ENCODE measurements around the gene CIAPIN1. TPM values are rescaled to one million over a fixed set of nuclear protein-coding genes. Genes with fewer than 3 reads are reported as not detected.

The CIAPIN1 gene
- total RNA-seq, 1 experiment from 2014 or later: 99.9 TPM

GRCh38 chr16:57470711-57471110, 23.5 kb upstream of the CIAPIN1 start:
- peak; percentile 34 for DNase-seq (ENCODE audit: unreplicated experiment)
- no peak for TF ChIP-seq CTCF (IDR thresholded peaks at IDR 0.05; ENCODE audit: unreplicated experiment)
- Mint-ChIP-seq H3K4me1 (ENCODE audit: insufficient read depth, unreplicated experiment) (no peaks in the 10 kb centered on the region), H3K27ac (ENCODE audit: low read depth, unreplicated experiment) (no peak overlapping the region), H3K4me3 (ENCODE audit: unreplicated experiment) (no peak overlapping the region), H3K36me3 (ENCODE audit: insufficient read depth, unreplicated experiment) (peaks cover 49% of the 10 kb centered on the region), H3K9me3 (ENCODE audit: unreplicated experiment) (no peaks in the 10 kb centered on the region), H3K27me3 (ENCODE audit: insufficient read depth, unreplicated experiment) (no peaks in the 10 kb centered on the region)
- no TSS peak for BruUV-seq (replicated peaks)
- ChIA-PET CTCF (no interaction called here), POLR2A (interaction anchor here (0.7 to 1.0 kb wide), 2 partner anchors 8 to 9 kb away, joined by 3 to 7 read pairs; partner anchors contain the start of gene POLR2C)
- intact Hi-C loops (cut with micrococcal nuclease): no loop called here

- intact Hi-C loops (cut with micrococcal nuclease): no loop called here
- TF ChIP-seq CTCF (IDR thresholded peaks at IDR 0.05; ENCODE audit: unreplicated experiment): no peak
- H3K36me3 Mint-ChIP-seq (ENCODE audit: insufficient read depth, unreplicated experiment): peaks cover 56% of the 10 kb centered on the region
- ChIA-PET CTCF (interaction anchor here (1.5 kb wide), 1 partner anchor 106 kb away, joined by 3 read pairs; no protein-coding TSS in a partner anchor), POLR2A (no interaction called here)
- no TSS peak for BruUV-seq (replicated peaks)
- peaks cover 2% of the 10 kb centered on the region for H3K4me1 Mint-ChIP-seq (ENCODE audit: insufficient read depth, unreplicated experiment)
- no peak overlapping the region for H3K27ac Mint-ChIP-seq (ENCODE audit: low read depth, unreplicated experiment)
- H3K9me3 Mint-ChIP-seq (ENCODE audit: unreplicated experiment): no peaks in the 10 kb centered on the region
- no peak overlapping the region for H3K4me3 Mint-ChIP-seq (ENCODE audit: unreplicated experiment)
- DNase-seq (ENCODE audit: unreplicated experiment): peak; percentile 65
- H3K27me3 Mint-ChIP-seq (ENCODE audit: insufficient read depth, unreplicated experiment): no peaks in the 10 kb centered on the region
Measured at GRCh38 chr16:57469917-57470470, 22.8 kb upstream of the CIAPIN1 start.

- TF ChIP-seq CTCF (IDR thresholded peaks at IDR 0.05; ENCODE audit: unreplicated experiment): no peak
- no TSS peak for BruUV-seq (replicated peaks)
- Mint-ChIP-seq H3K4me1 (ENCODE audit: insufficient read depth, unreplicated experiment) (peaks cover 7% of the 10 kb centered on the region), H3K36me3 (ENCODE audit: insufficient read depth, unreplicated experiment) (peaks cover 64% of the 10 kb centered on the region), H3K27me3 (ENCODE audit: insufficient read depth, unreplicated experiment) (no peaks in the 10 kb centered on the region), H3K27ac (ENCODE audit: low read depth, unreplicated experiment) (no peak overlapping the region), H3K4me3 (ENCODE audit: unreplicated experiment) (no peak overlapping the region), H3K9me3 (ENCODE audit: unreplicated experiment) (no peaks in the 10 kb centered on the region)
- CTCF ChIA-PET: interaction anchor here (1.5 kb wide), 1 partner anchor 107 kb away, joined by 3 read pairs; no protein-coding TSS in a partner anchor
- DNase-seq (ENCODE audit: unreplicated experiment): no peak
- POLR2A ChIA-PET: no interaction called here
- intact Hi-C loops (cut with micrococcal nuclease): no loop called here
Measured at GRCh38 chr16:57469046-57469445, 21.9 kb upstream of the CIAPIN1 start.

GRCh38 chr16:57468346-57468745, 21.2 kb upstream of the CIAPIN1 start:
- no peak for TF ChIP-seq CTCF (IDR thresholded peaks at IDR 0.05; ENCODE audit: unreplicated experiment)
- intact Hi-C loops (cut with micrococcal nuclease): no loop called here
- peaks cover 64% of the 10 kb centered on the region for H3K36me3 Mint-ChIP-seq (ENCODE audit: insufficient read depth, unreplicated experiment)
- H3K27ac Mint-ChIP-seq (ENCODE audit: low read depth, unreplicated experiment): no peak overlapping the region
- POLR2A ChIA-PET: no interaction called here
- DNase-seq (ENCODE audit: unreplicated experiment): no peak
- peaks cover 7% of the 10 kb centered on the region for H3K4me1 Mint-ChIP-seq (ENCODE audit: insufficient read depth, unreplicated experiment)
- BruUV-seq (replicated peaks): no TSS peak
- H3K9me3 Mint-ChIP-seq (ENCODE audit: unreplicated experiment): no peaks in the 10 kb centered on the region
- CTCF ChIA-PET: no interaction called here
- no peaks in the 10 kb centered on the region for H3K27me3 Mint-ChIP-seq (ENCODE audit: insufficient read depth, unreplicated experiment)
- H3K4me3 Mint-ChIP-seq (ENCODE audit: unreplicated experiment): no peak overlapping the region

Measured in MCF 10A (cell line).